Liver (tissue), 9 donors: ENCODE data around the gene BRF1. TPM values are rescaled to one million over a fixed set of nuclear protein-coding genes. Genes with fewer than 3 reads are reported as not detected.

Experiments
- DNase-seq: peaks from one replicate; pipeline ENCODE4 v3.0.0-alpha.2; 2017; ENCODE audit warnings: low spot score
- H3K27ac ChIP-seq, 2 donors: one replicate each; pipeline ENCODE4 v1.7.0; 2013; ENCODE audit warnings: inconsistent platforms in 2 of 2, low read length in 2 of 2, control low read depth in 1 of 2, low read depth in 1 of 2, mild to moderate bottlenecking in 1 of 2
- H3K27me3 ChIP-seq, 4 donors: one replicate each; pipeline versions ENCODE4 v1.6.1 to v1.7.0; 2013; ENCODE audit warnings: low read length in 3 of 4, inconsistent platforms in 1 of 4, mild to moderate bottlenecking in 1 of 4, moderate library complexity in 1 of 4; ENCODE audit not compliant: control insufficient read depth in 4 of 4, insufficient read depth in 4 of 4
- H3K36me3 ChIP-seq, 4 donors: one replicate each; pipeline versions ENCODE4 v1.6.1 to v1.7.0; 2013; ENCODE audit warnings: low read length in 3 of 4, mild to moderate bottlenecking in 3 of 4, low read depth in 1 of 4, moderate library complexity in 1 of 4; ENCODE audit not compliant: control insufficient read depth in 4 of 4, insufficient read depth in 3 of 4
- H3K4me1 ChIP-seq, 4 donors: one replicate each; pipeline versions ENCODE4 v1.6.1 to v1.7.0; 2013; ENCODE audit warnings: low read length in 3 of 4, mild to moderate bottlenecking in 3 of 4, moderate library complexity in 1 of 4; ENCODE audit not compliant: control insufficient read depth in 4 of 4, insufficient read depth in 4 of 4
- H3K4me3 ChIP-seq, 3 donors: one replicate each; pipeline versions ENCODE4 v1.6.1 to v1.7.0; 2013; ENCODE audit warnings: low read length in 3 of 3, control low read depth in 1 of 3, low read depth in 1 of 3, mild to moderate bottlenecking in 1 of 3
- H3K9ac ChIP-seq, 2 donors: one replicate each; pipeline ENCODE4 v1.7.0; 2013; ENCODE audit warnings: low read length in 2 of 2, mild to moderate bottlenecking in 2 of 2, moderate library complexity in 2 of 2, control low read depth in 1 of 2, low read depth in 1 of 2
- H3K9me3 ChIP-seq, 4 donors: one replicate each; pipeline versions ENCODE4 v1.6.1 to v1.7.0; 2013; ENCODE audit warnings: low read length in 3 of 4; ENCODE audit not compliant: control insufficient read depth in 4 of 4
- ATF3 ChIP-seq: IDR thresholded peaks from 2 replicates; pipeline ENCODE4 v1.6.1; 2016; ENCODE audit warnings: antibody characterized with exemption
- CTCF ChIP-seq: fragments of 150-350 bp; IDR thresholded peaks from 2 replicates; pipeline ENCODE4 v1.5.1; 2017; ENCODE audit warnings: improper control_type of control experiment, low read depth, low read length; ENCODE audit not compliant: missing input control
- EGR1 ChIP-seq, 2 donors: IDR thresholded peaks; 2 replicates each; pipeline ENCODE4 v1.6.1; 2016 to 2018; ENCODE audit warnings: antibody characterized with exemption in 2 of 2, low read depth in 2 of 2
- FOXA1 ChIP-seq: IDR thresholded peaks from 2 replicates; pipeline ENCODE4 v1.6.1; 2016; ENCODE audit warnings: antibody characterized with exemption
- FOXA2 ChIP-seq: IDR thresholded peaks from 2 replicates; pipeline ENCODE4 v1.6.1; 2016; ENCODE audit warnings: antibody characterized with exemption
- GABPA ChIP-seq, 2 donors: IDR thresholded peaks in 1 of 2; conservative IDR thresholded peaks in 1 of 2; 2 replicates each; pipeline ENCODE4 v1.6.1; 2016; ENCODE audit warnings: antibody characterized with exemption in 2 of 2, mild to moderate bottlenecking in 1 of 2, moderate library complexity in 1 of 2
- HNF4A ChIP-seq, 2 donors: conservative IDR thresholded peaks; 2 replicates each; pipeline ENCODE4 v1.6.1; 2016; ENCODE audit warnings: antibody characterized with exemption in 2 of 2, mild to moderate bottlenecking in 2 of 2
- HNF4G ChIP-seq: IDR thresholded peaks from 2 replicates; pipeline ENCODE4 v1.6.1; 2016; ENCODE audit warnings: antibody characterized with exemption
- JUND ChIP-seq, 2 donors: IDR thresholded peaks; 2 replicates each; pipeline ENCODE4 v1.6.1; 2016; ENCODE audit warnings: antibody characterized with exemption in 2 of 2
- MAX ChIP-seq: IDR thresholded peaks from 2 replicates; pipeline ENCODE4 v1.6.1; 2016; ENCODE audit warnings: antibody characterized with exemption
- NR2F2 ChIP-seq: IDR thresholded peaks from 2 replicates; pipeline ENCODE4 v1.6.1; 2016; ENCODE audit warnings: antibody characterized with exemption
- RAD21 ChIP-seq, 2 donors: IDR thresholded peaks; 2 replicates each; pipeline ENCODE4 v1.6.1; 2016; ENCODE audit warnings: antibody characterized with exemption in 2 of 2, mild to moderate bottlenecking in 2 of 2
- REST ChIP-seq: IDR thresholded peaks from 2 replicates; pipeline ENCODE4 v1.6.1; 2016; ENCODE audit warnings: antibody characterized with exemption, mild to moderate bottlenecking
- SP1 ChIP-seq: IDR thresholded peaks from 2 replicates; pipeline ENCODE4 v1.6.1; 2018; ENCODE audit warnings: antibody characterized with exemption, mild to moderate bottlenecking
- TAF1 ChIP-seq: conservative IDR thresholded peaks from 2 replicates; pipeline ENCODE4 v1.6.1; 2016; ENCODE audit warnings: antibody characterized with exemption, mild to moderate bottlenecking
- YY1 ChIP-seq: IDR thresholded peaks from 2 replicates; pipeline ENCODE4 v1.6.1; 2016; ENCODE audit warnings: antibody characterized with exemption, mild to moderate bottlenecking
- ZBTB33 ChIP-seq: IDR thresholded peaks from 2 replicates; pipeline ENCODE4 v1.6.1; 2016; ENCODE audit warnings: antibody characterized with exemption
- WGBS: extraction: QIAGEN DNeasy Blood & Tissue Kit; methylation state at CpG from one replicate; pipeline ENCODE4 v1.1.7; 2013; 5-methylcytosine and 5-hydroxymethylcytosine counted together
- polyA plus RNA-seq, 2 donors: library from polyadenylated mRNA; stranded (reverse) in 1 of 2; unstranded in 1 of 2; fragments of 200-250 nt in 1 of 2; fragments of >200 nt in 1 of 2; fragmentation: Nextera tagmentation in 1 of 2; extraction: Ambion mirVana in 1 of 2; gene quantifications; one replicate each; pipeline versions ENCODE4 v1.2.1 to v1.2.3, GENCODE V29; 2013 to 2015
- total RNA-seq, 2 donors: library from RNA; depleted of rRNA; stranded (reverse); fragments of >200 nt; gene quantifications; one replicate each; pipeline ENCODE4 v1.2.3, GENCODE V29; 2014
- donor health status: healthy.
- donor health status: healthy.
- donor health status: healthy.
- donor health status: healthy.
- donor health status: healthy.

Gene BRF1
- total and polyA plus RNA-seq, 4 donors = 4.6 to 24.1 (median 10.6) TPM

- Histone ChIP-seq H3K9me3 (no peaks in the 10 kb centered on the region), H3K4me1 (peaks cover 11 to 23% (median 18%) of the 10 kb centered on the region in 4 donors), H3K9ac (no peak overlapping the region), H3K27me3 (no peaks in the 10 kb centered on the region), H3K4me3 (no peak overlapping the region), H3K27ac (no peak overlapping the region), H3K36me3 (no peaks in the 10 kb centered on the region)
- TF ChIP-seq NR2F2 (no peak), YY1 (no peak)
- 92% methylated on average over 34 of the region's 34 CpGs for WGBS
- DNase-seq = no peak
These were observed 26.3 kb upstream of the BRF1 start for GRCh38 chr14:105326891-105327694.

GRCh38 chr14:105326568-105326867, 25.7 kb upstream of the BRF1 start:
- H3K27me3 ChIP-seq = no peaks in the 10 kb centered on the region
- 95% methylated on average over 9 of the region's 9 CpGs for WGBS
- H3K27ac ChIP-seq = no peak overlapping the region
- no peak for TF ChIP-seq FOXA2
- no peak for TF ChIP-seq FOXA1
- no peaks in the 10 kb centered on the region for H3K9me3 ChIP-seq
- H3K36me3 ChIP-seq = no peaks in the 10 kb centered on the region
- no peak for DNase-seq
- no peak overlapping the region for H3K9ac ChIP-seq
- H3K4me1 ChIP-seq = peaks cover 11 to 23% (median 18%) of the 10 kb centered on the region in 4 donors
- H3K4me3 ChIP-seq = no peak overlapping the region

- WGBS = 95% methylated on average over 27 of the region's 27 CpGs
- H3K9me3 ChIP-seq = no peaks in the 10 kb centered on the region
- no peak for TF ChIP-seq GABPA (IDR thresholded peaks at IDR 0.05 in 1 of 2, conservative IDR thresholded peaks at IDR 0.05 in 1 of 2)
- TF ChIP-seq TAF1 = no peak
- no peak for TF ChIP-seq ATF3
- no peak for TF ChIP-seq HNF4A (conservative IDR thresholded peaks at IDR 0.05)
- TF ChIP-seq SP1 = no peak
- no peak for TF ChIP-seq NR2F2
- TF ChIP-seq CTCF = no peak
- no peak for TF ChIP-seq EGR1 (IDR thresholded peaks at IDR 0.05; ENCODE audit: low read depth in 2 of 2)
- TF ChIP-seq YY1 = no peak
- TF ChIP-seq MAX = no peak
- no peak for TF ChIP-seq FOXA2
- TF ChIP-seq FOXA1 = no peak
- TF ChIP-seq JUND (IDR thresholded peaks at IDR 0.05) = no peak
- no peak for TF ChIP-seq RAD21 (IDR thresholded peaks at IDR 0.05)
- TF ChIP-seq REST = no peak
- TF ChIP-seq HNF4G = no peak
- TF ChIP-seq ZBTB33 = no peak
- no peak overlapping the region for H3K9ac ChIP-seq
- no peak overlapping the region for H3K4me3 ChIP-seq
- no peaks in the 10 kb centered on the region for H3K27me3 ChIP-seq
- H3K36me3 ChIP-seq = no peaks in the 10 kb centered on the region
- H3K27ac ChIP-seq = no peak overlapping the region
- peaks cover 11 to 23% (median 18%) of the 10 kb centered on the region in 4 donors for H3K4me1 ChIP-seq
- DNase-seq = no peak
These were observed 25.1 kb upstream of the BRF1 start for GRCh38 chr14:105325716-105326567.
